HG03469 (cell line): ENCODE measurements around the gene CCDC74B.
"Not testable (repeated sequence)": the region's sequence is repeated elsewhere in the genome, so short reads cannot be mapped to it uniquely, and the experiment has no call there.

Source experiments
- ATAC-seq: cut with Tn5 transposase; IDR thresholded peaks from one replicate; pipeline ENCODE4 v1.9.1; 2021; ENCODE audit warnings: mild to moderate bottlenecking, moderate library complexity, moderate number of reproducible peaks; ENCODE audit not compliant: unreplicated experiment

The CCDC74B gene

GRCh38 chr2:130151145-130151512 is 6.2 kb upstream of the CCDC74B start:
- not testable (repeated sequence) for ATAC-seq

DNA sequence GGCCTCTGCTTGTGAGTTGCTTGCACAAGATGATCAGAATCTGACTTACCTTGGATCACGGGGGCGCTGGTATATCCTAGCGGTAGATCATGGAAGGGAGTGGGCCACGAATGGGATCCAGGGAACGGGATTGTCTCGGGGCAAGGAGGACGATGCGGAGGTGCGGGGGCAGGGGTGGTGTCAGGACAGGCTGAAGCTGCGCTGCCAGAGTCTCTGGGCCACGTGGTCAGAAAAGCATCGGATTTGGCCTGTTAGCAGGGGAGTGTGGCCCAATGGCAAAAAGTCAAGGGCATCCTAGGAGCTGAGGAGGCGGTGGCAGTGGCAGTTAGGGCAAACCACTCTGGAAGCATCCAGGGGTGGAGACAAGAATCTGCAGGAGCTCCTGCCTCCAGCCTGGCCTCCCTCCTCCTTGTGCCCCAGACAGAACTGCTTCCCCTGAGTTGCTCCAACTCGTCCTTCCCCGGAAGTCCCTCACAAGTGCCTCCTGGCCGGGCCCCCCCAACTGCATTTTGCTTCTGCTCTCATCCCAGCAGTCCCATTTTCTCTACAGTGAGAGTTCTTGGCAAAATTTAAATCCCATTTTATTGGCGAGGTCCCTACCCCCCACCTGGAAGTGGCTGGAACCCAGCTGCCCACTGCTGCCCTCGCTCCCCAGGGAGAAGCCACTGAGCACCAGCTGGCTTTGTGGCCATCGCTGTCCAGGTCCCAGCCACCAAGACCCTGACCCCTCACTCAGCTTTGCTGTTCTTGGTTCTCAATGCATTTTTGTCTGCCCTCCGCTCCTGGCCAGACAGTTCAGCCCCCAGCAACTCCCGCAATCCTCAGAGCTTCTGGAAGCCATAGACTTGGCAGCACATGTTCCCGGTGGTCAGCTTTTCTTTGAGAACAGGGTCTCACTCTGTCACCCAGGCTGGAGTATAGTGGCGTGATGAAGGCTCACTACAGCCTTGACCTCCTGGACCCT is 5.6 kb upstream of the CCDC74B start:
- no peak for ATAC-seq

DNA sequence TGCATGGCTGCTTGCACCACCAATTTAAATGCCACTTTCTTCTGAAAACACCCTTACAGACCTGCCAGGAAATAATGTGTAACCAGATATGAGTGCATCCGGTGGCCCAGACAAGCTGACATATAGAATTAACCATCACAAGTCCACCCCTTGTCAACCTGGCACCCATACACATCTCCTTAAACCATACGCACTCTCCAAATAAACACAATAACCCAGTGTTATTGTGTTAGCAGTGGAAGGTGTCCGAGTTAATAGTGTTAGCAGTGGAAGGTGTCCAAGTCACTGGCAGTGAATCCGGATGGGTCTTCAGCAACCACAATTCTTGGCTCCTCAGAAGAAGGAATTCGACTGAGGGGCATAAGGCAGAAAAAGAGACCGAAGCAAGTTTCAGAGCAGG is 3.6 kb upstream of the CCDC74B start:
- ATAC-seq: not testable (repeated sequence)

DNA sequence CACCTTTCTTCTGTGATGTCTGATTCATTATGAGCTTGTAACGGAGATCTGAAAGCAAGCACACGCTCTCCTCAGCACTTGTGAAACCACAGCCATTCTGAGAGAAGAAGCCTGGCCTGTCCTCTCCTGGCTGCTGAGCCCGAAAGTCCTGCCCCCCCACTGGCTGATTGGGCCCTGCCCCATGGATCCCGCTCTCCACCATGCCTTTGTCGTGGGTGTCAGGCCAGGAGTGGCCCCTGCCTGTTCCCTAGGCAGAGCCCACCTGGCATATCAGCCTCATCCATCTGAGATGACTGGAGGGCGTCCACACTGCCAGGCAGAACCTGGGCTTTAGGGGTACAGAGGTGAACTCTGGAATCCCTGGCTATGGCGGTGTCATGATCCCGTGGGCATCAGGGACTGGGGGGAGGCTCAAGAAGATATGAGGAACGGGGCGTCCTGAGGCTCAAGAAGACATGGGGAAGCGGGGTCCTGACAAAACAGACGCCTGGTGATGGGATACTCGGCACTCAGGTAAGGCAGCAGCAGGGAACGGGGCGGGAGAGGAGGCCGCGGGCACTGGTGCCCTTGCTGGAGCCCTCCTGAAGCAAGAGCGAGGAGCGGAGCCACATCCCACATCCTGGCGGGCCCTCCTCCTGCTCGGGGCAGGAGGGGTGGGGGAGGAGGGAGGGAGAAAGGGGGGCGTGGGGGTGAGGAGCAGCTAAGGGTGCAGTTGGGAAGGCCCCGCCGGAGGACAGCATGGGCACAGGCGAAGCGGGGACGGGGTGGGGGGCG is 1.5 kb downstream of the CCDC74B start:
- not testable (repeated sequence) for ATAC-seq

- not testable (repeated sequence) for ATAC-seq
These were observed 2.3 kb downstream of the CCDC74B start for GRCh38 chr2:130142396-130143265.

DNA sequence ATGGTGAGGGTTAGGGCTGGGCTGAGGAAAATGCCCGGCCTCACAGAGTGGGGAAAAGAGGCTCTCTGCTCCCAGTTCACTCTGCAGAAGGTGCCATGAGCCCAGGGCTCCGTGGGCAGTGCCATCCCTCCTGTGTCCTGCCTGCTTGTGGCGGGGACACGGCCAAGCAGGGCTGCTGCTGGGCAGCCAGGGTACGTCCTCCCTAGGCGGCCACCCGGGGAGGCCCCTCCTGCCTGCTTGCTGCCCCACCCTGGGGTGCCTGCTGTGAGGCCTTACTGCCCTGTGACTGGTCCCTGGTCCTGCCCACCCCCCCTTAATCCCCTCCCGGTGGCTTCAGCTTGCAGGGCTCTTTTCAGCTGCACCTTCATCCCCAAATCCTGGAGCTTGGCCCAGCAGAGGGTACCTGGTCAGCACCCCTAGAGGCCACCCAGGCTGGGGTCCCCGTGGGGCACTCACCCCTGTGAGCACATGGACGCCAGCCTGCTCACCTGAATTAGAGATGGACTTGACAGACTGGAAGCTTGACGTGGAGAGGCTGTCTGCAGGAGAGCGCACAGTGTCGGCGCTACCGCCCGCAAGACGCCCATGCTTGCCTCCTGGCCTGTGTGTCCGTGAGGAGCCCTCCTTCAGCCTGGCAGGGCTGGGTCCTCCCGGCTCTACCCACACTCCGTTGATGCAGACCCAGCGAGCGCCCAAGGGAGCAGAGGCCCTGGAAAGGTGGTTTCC is 3.1 kb downstream of the CCDC74B start:
- not testable (repeated sequence) for ATAC-seq

GRCh38 chr2:130141002-130141401 is 3.9 kb downstream of the CCDC74B start:
- not testable (repeated sequence) for ATAC-seq

GRCh38 chr2:130140516-130140915 is 4.4 kb downstream of the CCDC74B start:
- ATAC-seq: not testable (repeated sequence)

DNA sequence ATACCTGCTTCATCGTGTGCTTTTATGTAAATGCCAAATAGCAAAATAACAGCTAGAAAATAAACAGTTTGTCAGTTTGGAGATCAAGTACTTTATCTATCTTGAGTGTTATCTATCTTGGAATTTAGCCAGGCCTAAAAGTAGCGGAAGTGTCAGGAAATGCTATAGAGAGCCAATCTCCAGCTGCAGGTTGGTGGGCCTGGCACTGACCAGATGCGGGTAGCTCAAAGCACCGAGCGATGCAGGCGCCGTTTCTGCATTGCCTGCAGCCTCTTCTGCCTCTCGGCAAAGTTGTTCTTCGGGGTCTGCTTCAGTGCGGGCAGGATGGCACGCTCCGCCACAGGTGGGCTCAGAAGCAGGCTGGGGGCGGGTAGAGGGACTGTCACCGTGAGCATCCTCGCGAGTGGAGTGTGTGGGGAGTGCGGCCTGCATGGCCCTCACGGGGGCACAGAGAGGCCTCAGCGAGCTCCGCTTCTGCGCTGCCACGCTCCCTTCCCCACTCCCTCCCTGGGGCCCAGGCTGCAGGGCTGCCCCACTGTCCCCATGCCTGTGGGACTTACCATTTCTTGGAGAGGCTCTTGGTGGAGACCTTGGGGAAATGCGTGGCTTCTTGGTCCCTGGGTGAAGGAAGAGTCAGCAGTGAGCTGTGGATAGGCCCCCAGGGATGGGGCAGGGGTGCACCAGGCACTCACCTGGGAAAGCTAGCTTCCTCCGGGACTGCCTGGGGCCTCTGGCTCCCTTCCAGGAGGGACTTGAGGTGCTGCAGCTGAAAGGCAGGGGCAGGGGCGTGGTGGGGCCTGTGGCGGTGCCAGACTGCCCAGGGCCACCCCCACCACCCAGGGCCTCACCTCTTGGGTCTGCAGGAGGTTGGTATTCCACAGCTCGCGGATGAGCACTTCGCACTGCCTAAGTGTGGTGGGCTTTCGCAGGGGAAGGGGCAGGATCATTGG is 5.3 kb downstream of the CCDC74B start:
- ATAC-seq: not testable (repeated sequence)

DNA sequence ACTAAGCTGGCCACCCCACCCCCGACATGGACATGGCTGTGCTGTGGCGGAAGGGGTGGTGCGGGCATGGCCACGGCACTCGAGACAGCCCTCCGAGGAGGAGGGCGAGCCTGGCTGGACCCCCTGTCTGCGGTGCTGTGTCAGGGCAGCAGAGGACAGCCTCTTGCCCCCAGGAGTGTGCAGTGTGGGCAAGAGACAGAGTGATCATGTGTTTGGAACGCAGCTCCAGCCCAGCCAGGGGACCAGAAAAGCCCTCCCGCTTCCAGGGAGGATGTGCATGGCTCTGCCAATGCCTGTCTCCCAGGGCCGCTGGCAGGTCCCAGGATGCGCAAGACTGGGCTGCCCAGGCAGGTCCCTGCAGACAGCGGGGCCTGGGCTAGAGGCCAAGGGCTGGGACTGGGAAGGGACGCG is 6.1 kb downstream of the CCDC74B start:
- ATAC-seq: not testable (repeated sequence)

GRCh38 chr2:130138326-130138725 is 6.6 kb downstream of the CCDC74B start:
- not testable (repeated sequence) for ATAC-seq

GRCh38 chr2:130137118-130137517 is 7.8 kb downstream of the CCDC74B start:
- ATAC-seq: not testable (repeated sequence)

GRCh38 chr2:130136546-130136945 is 8.4 kb downstream of the CCDC74B start:
- not testable (repeated sequence) for ATAC-seq

DNA sequence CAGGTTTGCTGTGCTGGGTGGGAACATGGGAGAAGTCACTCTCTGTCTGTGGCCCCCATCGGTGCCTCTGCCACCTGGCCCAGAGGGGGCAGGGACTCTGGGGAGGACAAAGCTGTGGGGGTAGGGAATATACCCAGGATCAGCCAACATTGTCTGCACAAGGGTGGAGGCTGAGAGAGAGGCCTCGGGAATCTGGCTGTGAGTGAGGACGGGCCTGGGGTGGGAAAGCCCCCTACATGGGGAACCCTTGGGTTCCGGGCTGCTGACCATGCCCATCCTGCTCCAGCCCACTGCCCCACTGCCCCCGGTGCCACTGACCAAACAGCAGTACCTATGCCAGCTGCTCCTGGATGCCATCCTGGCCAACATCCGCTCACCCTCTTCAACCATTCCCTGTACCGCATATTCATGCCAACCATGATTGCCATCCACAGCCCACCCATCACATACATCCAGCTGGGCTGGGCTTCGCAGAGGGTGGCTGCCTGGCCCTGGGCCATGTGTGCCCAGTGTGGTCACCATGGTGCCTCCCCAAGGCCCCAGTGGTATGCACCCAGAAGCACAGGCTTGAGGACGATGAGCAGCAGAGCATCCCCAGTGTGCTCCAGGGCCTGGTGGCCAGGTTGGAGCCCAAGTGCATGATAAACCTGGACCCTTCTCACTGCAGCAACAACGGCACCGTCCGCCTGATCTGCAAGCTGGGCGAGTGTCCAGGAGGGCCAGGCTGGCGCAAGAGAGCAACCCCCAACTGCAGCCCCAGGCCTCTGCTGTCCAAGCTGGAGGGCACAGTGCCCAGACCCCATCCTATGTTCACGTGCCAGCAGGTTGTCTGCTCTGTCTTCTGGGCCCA is 9.0 kb downstream of the CCDC74B start:
- no peak for ATAC-seq

- ATAC-seq: not testable (repeated sequence)
These were observed 15.6 kb downstream of the CCDC74B start, which contains the start of gene POTEF for GRCh38 chr2:130129120-130129829. TSS of gene POTEF (minus strand) at chr2:130129222. CDS start at chr2:130120515, 8,707 bp downstream.

GRCh38 chr2:130128464-130128863 is 16.4 kb downstream of the CCDC74B start:
- not testable (repeated sequence) for ATAC-seq

DNA sequence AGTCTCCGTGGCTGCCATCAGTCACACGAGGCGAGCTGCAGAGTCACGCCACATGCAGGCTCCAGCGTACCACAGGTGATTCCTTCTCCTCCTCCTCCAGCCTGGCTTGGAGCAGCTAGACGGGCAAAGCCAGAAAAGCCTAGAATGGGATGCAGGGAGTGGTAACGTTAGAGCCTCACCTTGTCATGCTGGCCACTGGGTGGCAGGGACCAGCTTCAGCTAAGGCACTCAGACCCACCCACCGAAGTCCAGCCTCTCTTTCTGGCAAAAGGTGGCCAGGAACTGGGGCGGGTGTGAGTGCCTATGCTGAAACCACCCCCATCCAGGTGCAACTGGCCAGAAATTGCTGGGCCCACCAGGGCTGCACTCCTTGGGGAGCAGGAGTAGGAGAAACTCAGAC is 17.2 kb downstream of the CCDC74B start:
- not testable (repeated sequence) for ATAC-seq
